Left lobe of liver (tissue), 2 donors: Measurements from ENCODE around the gene FBXO8. TPM values are rescaled to one million over a fixed set of nuclear protein-coding genes. Genes with fewer than 3 reads are reported as not detected.
"Not testable (repeated sequence)": the region's sequence is repeated elsewhere in the genome, so short reads cannot be mapped to it uniquely, and the experiment has no call there.

Source experiments
- ATAC-seq: fragments of 200-7000 bp; cut with Tn5 transposase; one replicate; pipeline ENCODE4 v1.9.1; 2020; ENCODE audit warnings: mild to moderate bottlenecking, moderate library complexity
- DNase-seq: peaks from one replicate; pipeline ENCODE4 v3.0.0-alpha.2; 2020; ENCODE audit warnings: low spot score
- total RNA-seq: library from RNA; stranded (reverse); gene quantifications from one replicate; pipeline ENCODE4 v1.2.1, GENCODE V29; 2021
- donor health status: DM: no; HTN: no; CAD: no; lungs with moderate emphysema.
- donor health status: DM: no; HTN: yes; CAD: no.

The FBXO8 gene
- total RNA-seq = 30.7 TPM

GRCh38 chr4:174283507-174284471 is at the start of gene FBXO8, which contains the start of gene CEP44:
TSS of gene FBXO8 (minus strand) at chr4:174283667. CDS start at chr4:174263092, 20,575 bp downstream.
TSS of gene CEP44 (plus strand) at chr4:174283911. CDS start at chr4:174299122, 15,211 bp downstream.
- DNase-seq (peak; percentile 80), ATAC-seq (peak; percentile 85)

DNA sequence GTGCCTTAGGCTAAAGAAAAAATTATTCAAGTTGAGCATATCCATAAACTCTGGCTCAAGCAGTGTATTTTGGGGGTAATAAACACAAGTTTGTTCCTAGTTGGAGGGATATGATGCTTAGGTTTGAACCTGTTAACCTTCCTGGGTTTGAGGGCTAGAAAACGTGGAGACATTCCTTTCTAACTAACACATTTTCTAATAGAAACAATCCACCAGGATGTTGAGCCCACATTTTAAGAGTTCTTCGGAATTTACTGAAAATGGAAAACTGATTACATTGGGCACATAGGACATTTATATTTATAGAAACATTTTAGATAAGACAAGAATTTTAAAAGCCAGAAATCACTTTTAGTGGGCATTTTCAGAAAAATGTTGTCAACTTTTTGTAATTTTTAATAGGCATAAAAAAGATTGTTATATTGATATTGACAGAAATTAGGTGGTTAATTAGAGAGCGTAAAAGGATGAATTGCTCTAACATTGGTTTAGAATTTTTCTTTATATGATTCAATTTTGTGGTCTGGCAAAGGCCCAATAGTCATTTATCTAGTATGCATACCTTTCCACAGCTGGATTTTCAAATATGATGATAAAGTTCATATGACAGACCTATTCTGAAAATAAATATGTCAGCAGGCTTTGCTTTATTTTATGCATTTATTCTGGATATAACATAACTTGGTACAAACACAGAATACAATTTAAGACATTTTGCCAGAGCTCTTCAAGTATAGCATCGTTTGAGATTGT is 49.5 kb upstream of the FBXO8 start:
- DNase-seq = no peak
- no peak for ATAC-seq

DNA sequence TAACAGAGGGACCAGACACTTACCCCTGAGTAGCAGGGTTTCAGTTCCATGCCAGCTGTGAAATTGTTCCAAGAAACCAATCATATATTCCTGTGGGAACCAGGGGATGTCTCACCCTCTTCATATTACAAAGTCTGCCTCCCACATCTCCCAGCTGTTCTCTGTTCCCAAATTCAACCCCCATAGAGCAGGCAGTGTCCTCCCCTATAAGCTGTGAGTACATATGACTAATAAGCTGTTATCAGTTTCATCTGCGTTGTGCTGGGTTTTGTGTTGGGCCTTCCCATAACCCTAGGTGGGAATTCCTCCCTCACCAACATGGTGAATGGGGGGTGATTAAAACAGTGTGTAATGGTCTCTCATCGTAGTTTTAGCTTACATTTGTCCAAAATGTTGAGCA is 41.3 kb upstream of the FBXO8 start:
- DNase-seq = no peak
- ATAC-seq = no peak

DNA sequence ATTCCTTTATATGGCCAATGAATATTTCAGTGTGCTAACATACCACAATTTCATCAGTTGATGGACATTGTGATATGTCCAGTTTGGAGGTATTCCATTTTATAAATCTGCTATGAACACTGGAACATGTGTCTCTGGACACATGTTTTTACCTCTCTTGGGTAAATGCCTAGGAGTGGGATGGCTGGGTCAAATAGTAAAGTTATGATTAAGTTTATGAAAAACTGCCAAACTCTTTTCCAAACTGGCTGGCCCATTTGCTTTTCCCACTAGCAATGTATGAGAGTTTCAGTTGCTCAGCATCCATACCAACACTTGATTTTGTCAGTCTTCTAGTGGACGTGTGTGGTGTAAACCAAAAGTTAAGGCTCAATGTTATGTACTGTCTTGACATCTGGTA is 40.8 kb upstream of the FBXO8 start:
- DNase-seq (no peak), ATAC-seq (no peak)

GRCh38 chr4:174320494-174321199 is 37.2 kb upstream of the FBXO8 start:
- ATAC-seq (no peak), DNase-seq (no peak)

GRCh38 chr4:174318829-174319764 is 35.6 kb upstream of the FBXO8 start:
- DNase-seq (no peak), ATAC-seq (peak; percentile 73)

- DNase-seq = no peak
Observed at GRCh38 chr4:174317531-174317930, 34.1 kb upstream of the FBXO8 start.

GRCh38 chr4:174316954-174317353 is 33.5 kb upstream of the FBXO8 start:
- ATAC-seq (no peak), DNase-seq (no peak)

More at GRCh38 chr4:174317531-174317930, 34.1 kb upstream of the FBXO8 start:
- ATAC-seq = no peak

DNA sequence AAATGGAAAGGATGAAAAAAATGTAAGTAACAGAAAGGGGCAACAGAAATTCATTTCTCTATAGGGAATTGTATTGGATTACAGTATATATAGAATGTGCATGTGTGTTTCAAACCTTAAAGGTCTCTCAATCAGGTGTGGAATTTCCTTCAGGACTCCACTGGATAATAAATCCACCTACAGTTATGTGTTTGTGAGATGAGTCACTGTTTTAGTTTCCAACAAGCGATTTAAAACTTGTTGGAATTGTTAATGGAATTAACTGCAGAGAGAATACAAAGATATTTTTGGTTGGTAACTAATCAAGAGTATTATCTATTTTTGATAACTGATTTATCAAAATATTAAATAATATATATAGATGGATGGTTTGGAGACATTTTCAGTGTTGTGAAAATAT is 33.1 kb upstream of the FBXO8 start:
- ATAC-seq = no peak
- no peak for DNase-seq

DNA sequence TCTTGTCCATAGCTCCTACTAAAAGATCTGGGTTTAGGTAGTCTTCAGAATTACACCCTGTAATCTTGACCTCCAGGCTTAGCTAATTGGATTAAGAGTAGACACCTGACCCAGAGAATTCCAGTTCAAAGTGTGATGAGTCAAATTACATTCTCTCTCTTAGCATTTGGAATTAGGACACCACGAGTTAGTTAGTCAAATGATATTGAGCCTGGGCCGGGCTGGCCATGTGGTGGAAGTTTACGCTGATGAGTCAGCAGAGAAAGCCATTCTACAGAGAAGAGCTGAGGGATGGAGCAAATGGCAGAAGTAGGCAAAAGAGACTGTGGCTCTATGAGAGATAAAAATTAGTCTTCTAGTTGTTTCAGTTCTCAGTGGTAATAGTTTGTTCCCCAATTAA is 31.3 kb upstream of the FBXO8 start:
- no peak for ATAC-seq
- DNase-seq = no peak

DNA sequence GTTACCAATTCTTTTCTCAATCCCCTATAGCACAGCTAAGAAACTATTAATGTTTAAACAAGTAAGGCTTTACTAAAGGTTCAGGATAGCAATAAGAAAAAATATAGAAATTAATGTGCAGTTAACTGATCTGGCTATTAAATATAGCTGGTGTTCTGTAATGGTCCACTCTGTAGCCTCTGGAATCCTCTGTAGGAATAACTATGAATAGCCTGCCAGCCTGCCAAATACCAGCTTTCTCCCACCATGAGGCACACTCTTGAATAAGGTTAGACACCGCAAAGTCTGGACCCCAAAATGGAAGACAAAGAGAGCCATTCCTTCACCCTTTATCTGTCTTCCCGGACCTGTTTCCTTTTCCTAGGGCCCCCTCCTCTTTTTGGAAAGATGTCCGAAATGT is 30.8 kb upstream of the FBXO8 start:
- ATAC-seq (no peak), DNase-seq (no peak)

GRCh38 chr4:174312993-174313392 is 29.5 kb upstream of the FBXO8 start:
- no peak for ATAC-seq
- DNase-seq = no peak

DNA sequence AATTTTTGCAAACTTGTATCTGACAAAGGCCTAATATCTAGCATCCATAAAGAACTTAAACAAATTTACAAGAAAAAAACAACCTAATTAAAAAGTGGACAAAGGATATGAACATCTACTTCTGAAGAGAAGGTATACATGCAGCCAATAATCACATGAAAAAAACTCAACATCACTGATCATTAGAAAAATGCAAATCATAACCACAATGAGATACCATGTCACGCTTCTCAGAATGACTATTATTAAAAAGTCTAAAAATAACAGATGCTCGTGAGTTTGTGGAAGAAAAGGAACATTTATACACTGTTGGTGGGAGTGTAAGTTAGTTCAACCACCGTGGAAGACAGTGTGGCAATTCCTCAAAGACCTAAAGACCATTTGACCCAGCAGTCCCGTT is 24.2 kb upstream of the FBXO8 start:
- DNase-seq (no peak), ATAC-seq (no peak)

- ATAC-seq (no peak), DNase-seq (no peak)
Observed at GRCh38 chr4:174305961-174306360, 22.5 kb upstream of the FBXO8 start.

GRCh38 chr4:174304664-174305063 is 21.2 kb upstream of the FBXO8 start:
- ATAC-seq = no peak
- DNase-seq = no peak

DNA sequence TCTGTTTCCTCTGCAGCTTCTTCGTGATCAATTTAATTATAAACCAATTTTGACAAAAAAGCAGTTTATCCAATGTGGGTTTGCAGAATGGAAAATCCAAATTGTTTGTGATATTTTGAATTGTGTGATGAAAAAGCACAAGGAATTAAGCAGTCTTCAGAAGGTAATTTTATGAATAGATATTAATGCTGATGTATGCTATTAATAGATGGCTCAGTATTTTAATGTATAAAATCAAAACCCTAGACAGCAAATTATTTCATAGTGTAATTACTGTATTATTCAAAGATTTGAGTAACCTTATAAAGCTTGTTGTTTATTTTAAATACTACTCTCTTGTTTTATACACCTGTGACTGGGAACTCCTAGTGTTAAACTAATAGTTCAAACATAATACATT is 20.2 kb upstream of the FBXO8 start:
- no peak for ATAC-seq
- DNase-seq = no peak

GRCh38 chr4:174295142-174295541 is 11.7 kb upstream of the FBXO8 start:
- ATAC-seq, DNase-seq: not testable (repeated sequence)

- ATAC-seq, DNase-seq: not testable (repeated sequence)
Observed at GRCh38 chr4:174294641-174295040, 11.2 kb upstream of the FBXO8 start.

- ATAC-seq (no peak), DNase-seq (no peak)
Observed at GRCh38 chr4:174292473-174292872, 9.0 kb upstream of the FBXO8 start.

DNA sequence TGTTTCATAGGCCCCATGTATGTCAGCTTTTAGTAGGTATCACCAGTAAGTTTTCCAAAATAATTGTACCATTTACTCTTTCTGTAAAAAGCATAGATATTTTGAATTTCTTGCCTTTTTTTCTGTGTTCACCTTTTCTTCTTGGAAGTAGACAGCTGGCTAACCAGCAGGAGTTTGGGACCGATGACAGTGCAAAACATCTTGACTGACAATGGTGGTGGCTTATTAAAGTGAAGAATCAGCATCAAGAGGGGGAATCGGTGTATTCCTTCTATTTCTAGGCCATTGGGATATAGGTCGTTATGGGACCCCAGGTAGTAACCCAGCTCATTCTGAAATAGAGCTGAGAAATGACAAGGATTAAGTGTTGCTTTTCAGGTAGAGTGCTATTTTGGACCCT is 3.4 kb upstream of the FBXO8 start:
- DNase-seq = no peak
- ATAC-seq = no peak
